Measurements from ENCODE around the gene NALCN.

Gene NALCN

GRCh38 chr13:101271681-101272245 is 144.5 kb downstream of the NALCN start:
- DNase-seq = no peak

GRCh38 chr13:101267656-101268055 is 148.7 kb downstream of the NALCN start:
- DNase-seq = no peak

GRCh38 chr13:101265934-101266333 is 150.4 kb downstream of the NALCN start:
- no peak for DNase-seq

DNA sequence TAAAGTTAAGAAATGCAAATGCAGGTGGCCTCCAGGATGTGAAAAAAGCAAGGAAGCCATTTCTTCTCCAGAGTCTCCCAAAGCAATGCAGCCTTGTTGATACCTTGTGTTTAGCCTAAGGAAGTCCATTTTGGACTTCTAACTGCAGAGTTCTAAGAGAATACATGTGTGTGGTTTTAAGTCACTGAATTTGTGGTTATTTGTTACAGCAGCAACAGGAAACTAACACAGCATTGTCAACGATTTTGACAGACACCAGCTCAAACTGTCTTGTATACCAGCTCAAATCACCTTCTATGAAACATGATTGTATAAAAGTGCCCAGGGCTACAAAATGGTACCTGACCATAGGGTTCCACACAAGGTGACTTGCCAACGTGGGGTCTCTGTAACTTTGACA is 151.4 kb downstream of the NALCN start:
- DNase-seq = no peak

DNA sequence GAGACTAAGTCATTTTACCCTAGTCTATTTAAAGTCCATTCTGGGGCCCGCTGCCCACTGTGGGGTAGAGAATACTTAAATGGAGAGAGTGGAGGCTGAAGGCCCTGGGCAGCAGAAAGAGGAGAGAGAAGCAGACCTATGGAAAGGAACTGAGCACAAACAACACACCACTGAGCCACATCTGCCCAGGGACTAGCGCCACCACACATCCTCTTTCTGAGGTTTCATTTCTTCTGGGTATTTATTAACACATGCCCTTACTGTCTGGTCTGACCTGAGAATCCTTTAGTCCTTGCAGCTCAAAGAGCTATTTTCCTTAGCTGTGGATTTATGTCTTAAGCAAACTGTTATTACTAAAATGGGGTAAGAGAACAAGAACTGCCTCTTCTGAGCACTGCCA is 154.0 kb downstream of the NALCN start:
- no peak for DNase-seq

DNA sequence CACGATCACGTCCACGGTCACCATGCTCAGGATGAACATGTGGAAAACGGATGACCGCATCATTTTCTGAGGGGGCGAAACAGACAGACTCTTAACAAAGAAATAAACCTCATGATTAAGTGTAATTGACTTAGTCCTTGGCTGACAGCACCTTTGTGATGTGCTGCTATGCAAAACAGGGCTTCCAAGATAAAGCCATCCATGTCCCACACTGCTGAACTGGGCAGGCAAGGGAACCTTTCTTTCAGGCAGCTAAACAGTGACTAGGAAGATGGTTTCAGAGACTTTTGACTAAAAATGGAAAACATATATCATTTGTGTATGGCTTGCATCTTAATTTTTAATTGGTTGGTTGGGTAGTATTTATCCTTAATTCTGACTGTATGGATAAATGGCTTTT is 157.8 kb downstream of the NALCN start:
- no peak for DNase-seq

DNA sequence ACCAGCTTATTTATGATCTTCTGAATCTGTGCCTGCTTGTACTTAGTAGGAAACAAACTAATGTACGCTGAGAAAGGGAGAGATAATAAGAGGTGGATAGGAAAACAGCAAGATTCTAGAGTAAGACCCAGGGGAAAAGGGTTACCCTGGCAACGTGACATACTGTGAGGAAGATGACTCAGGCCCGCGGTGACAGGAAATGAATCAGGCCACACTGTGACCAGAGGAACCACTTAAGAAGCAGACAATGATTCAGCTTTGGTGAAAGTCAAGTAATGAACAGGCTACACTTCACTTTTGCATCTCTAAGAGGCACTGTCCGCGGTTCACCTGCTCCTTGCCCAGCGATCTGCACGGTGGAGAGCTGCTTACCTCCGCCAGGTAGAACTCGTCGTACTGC is 158.2 kb downstream of the NALCN start:
- DNase-seq = no peak

DNA sequence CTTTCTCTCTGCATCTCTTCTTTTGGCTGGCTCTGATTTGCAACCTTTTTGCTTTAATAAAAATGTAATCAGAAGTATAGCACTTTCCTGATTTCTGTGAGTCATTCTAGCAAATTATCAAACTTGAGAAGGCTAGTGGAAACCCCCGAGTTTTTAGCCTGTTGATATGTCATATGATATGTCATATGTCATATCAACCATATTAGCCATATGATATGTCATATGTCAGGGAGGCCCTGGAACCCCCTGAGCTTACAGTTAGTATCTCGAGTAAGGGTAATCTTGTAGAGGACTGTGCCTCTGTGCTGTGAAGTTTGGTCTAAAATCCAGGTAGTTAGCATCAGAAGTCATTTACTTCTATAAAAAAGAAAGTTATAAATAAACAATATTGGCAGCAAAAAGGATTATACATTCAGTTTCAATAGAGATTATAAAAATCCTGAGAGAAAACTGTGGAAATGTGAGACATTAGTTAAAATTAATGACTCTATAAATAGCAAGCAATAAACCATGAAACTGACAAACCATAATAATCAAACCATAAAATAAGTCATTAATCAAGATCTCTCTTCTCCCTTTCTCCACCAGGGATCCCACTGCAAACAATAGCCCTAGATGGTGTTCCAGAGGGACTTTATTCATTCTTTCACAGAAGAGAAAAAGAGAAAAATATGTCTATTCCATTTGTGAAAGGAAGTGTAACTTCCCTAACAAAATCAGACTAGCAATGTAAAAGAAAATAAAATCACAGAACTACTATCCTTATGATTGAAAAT is 167.4 kb downstream of the NALCN start:
- no peak for DNase-seq

- DNase-seq = no peak
These were observed 173.6 kb downstream of the NALCN start for GRCh38 chr13:101242720-101243119.

GRCh38 chr13:101238555-101238954 is 177.8 kb downstream of the NALCN start:
- no peak for DNase-seq

DNA sequence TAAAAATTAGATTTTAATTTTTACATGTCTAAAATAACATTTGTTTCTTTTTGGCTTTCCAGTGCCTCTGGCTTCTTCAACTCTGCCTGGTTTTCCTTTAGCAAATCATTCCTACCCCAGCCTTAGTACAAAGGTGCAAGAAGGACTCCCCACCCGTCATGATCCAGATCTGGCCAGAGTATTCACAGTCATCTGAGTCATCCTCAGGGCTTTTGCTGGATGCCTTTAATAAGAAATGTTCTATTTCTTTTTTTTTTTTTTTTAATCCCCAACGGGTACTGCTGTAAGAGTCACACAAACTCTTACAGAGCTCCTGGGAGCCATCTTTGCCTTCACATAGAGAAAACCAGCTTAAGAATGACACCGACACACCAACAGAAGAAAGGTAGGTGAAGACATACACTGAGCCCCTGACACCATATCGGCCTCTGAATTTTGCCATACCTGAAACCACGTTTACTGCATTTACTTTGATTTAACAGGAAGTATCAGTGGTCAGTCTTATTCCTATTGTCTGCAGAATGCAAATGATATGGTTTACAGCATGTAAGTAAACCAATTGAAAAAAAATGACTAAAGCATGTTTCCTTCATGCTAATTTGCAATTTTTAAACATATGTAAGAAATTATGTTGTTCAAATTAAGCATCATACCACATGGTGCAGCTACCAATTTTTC is 184.4 kb downstream of the NALCN start:
- DNase-seq = no peak

- DNase-seq = no peak
These were observed 185.9 kb downstream of the NALCN start for GRCh38 chr13:101230271-101230890.

DNA sequence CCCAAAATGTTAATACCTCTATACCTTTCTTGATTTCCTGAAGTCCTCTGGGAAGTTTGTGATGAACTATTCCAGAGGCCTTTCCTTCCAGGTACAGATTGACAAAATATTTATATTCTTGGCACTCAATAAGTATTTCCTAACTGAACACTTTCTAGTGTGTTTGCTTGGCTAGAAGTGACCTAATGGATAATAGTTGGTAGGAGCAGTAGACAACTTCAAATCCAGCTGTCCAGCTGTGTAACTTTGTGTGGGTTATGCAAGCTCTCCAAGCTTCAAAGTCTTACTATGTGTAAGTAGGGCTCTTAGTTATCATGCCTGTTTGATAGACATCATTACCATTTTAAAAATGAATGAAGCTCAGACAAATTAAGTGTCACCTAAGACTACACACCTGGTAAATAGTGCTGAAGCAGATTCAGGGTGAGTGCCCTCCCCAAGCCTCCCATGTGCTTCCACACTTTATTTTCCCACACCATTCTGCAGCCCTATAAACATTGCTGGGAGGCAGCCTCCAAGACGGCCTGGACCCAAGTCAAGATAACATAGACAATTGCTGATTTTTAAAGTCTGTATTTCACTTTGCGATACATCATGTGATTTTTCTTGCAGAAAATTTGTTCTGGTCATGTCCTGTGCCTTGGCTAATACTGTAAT is 196.6 kb downstream of the NALCN start:
- DNase-seq = no peak

DNA sequence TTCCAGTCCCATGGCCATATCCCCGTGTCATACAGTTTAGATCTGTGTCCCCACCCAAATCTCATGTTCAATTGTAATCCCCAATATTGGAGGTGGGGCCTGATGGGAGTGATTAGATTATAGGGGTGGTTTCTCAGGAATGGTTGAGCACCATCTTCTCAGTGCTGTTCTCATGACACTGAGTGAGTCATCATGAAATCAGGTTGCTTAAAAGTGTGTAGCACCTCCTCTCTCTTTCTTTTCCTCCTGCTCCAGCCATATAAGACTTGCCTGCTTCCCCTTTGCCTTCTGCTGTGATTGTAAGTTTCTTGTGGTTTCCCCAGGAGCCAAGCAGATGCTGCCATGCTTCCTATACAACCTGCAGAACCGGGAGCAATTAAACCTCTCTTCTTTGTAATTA is 197.8 kb downstream of the NALCN start:
- no peak for DNase-seq

- no peak for DNase-seq
These were observed 199.2 kb downstream of the NALCN start for GRCh38 chr13:101217086-101217485.

DNA sequence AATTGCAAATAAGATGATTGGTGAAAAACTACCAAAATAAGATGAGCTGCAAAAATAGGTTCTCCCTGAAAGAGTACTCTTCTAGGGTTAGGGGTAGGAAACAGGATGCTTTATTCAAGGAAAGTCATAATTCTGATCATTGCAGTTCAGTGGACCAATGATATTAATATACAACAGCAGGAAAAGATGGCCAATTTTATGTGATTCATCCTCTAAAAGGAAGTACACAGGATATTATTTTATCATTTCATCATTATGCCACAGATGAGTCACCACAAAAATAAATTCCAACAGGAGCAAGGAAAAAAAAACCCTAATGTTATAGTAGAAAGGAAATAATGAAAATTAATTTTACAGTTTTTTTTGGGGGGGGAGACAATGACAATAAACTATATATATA is 205.0 kb downstream of the NALCN start:
- DNase-seq = no peak

DNA sequence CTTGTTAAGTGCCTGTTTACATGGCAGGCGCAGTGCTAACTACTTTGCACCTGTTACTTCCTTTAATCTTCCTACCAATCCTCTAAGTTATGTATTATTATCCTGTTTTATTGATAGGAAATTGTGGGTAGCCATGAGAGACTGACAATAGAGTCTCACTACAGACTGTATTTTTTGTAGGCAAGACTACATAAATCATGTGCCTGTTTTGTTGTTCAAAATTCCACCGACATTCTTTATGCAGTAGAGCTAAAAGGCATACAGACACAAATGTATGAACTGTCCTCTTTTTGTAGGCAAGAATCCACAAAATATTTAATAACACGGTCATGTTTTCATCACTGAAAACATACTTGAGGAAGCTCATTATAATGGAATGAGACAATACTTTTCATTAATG is 205.5 kb downstream of the NALCN start:
- no peak for DNase-seq

DNA sequence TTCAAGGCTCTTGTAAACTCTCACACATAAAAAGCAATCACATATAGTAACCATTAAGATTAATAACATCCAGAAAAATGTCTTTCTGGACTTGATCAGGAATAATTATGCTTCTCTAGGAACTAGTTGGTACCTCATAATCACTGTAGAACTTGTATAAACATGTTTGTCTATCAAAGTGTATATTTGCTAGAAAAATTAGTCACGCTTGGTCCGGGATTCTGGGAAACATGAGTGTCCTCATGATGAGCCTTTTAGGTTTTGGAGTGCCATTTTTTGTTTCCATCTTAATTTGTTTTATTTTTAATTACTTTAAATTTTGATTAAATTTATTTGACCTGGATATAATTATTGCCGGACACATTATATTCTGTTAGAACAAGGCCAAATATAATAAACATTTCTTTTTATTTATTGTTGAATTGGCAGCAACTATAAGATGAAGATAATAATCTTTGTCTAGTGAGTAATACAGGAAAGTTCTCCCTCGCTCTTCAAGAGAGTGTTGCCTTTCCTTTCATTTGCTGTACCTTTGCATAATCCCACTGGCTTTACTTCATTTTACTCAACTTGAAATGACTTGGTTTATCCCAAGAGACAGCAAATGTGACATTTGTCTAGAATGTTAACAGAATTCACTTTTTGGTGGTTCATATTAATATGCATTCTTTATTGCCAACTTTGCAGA is 207.0 kb downstream of the NALCN start:
- DNase-seq = no peak

DNA sequence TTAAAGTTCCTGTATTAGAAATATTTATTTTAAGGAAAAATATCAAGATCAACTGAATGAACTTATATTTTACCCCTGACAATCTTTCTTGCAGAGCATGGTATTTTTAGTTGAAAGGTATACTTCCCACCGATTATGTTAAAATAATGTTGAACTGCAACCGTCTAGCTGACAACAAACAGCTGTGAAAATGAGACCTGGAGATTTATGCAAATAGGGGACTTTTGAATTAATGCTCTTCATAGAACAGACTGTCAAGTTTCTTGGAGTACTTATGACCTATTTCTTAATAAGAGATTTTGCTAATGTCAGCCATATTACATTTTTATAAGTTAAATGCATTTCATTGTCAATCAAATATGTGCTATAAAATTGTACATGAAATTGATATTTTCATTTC is 210.9 kb downstream of the NALCN start:
- DNase-seq = no peak

DNA sequence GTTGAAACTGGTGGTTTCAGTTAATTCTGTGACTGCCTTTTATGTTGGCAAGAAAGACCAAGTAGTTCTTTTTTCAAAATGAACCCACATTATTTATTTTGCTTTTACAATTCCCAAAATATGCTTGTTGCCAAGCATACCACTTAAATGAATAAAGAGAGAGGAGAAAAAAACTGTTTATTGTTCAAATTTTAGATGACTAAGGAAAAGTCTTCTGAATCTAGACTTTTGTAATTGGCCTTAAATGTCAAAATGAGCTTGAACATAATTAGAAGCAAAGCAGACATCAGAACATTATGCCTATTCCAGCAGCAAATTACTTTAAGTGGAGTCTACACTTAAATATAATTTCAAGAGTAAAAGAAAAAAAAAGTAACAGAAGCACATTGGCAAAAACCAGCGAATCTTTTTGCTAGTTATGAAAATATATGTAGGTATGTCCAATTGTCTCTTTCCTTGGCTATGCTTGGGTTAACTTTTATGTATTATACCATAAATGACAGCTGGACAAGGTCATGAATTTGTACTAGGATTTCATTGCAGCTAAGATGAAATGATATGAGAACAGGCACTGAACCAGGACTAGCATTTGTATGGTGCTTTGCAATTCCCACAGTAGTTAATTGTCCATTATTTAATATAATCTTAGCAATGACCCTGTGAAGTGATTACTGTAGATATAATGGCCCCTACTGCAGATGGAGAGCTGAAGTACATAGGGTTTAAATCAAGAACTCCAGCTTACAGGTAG is 211.9 kb downstream of the NALCN start:
- DNase-seq = no peak

DNA sequence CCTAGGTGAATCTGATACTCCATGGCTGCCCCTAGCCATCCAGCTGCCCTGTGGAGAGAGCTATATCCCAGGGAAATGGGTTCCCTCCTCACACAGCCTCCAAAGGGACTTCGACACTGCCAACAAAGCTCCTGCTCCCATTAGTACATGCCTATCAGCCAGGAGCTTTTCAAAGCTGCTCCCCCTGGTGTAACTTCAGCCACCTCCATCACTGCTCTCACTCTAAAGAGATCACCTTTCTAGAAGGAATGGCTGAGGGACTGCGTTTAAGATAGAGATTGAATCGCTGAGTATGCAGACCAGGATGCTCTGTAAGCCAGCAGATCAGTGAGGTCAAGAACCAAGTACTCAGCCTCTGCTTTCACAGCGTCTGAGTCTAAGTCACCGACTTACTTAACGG is 213.7 kb downstream of the NALCN start:
- DNase-seq = no peak

GRCh38 chr13:101190976-101191375 is 225.3 kb downstream of the NALCN start:
- no peak for DNase-seq
